ENCODE data around the gene STAG1. TPM values are rescaled to one million over a fixed set of nuclear protein-coding genes. Genes with fewer than 3 reads are reported as not detected.

The STAG1 gene
- polyA plus RNA-seq, 1 experiment = 13.8 TPM

DNA sequence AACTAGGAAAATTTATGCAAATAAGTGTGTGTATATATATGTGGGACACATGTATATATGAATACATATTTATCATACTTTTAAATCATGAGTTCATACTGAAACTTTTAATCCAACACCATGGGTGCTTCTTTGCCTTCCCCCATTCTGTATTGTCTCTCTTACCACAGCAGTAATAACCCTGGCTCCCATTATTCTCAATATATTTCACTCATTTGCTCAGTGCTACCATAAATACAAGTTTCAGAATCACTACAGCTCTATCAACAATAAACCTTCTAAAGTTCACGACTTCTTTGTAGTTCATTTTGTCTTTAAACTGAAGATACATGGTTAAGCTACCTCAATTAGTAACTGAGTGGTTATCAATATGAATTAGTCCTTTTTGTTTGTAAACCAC, 419.9 kb downstream of the STAG1 start:
- Histone ChIP-seq H3K27me3 (ENCODE audit: control insufficient read depth, insufficient read depth, low read length) (no peaks in the 10 kb centered on the region), H3K36me3 (ENCODE audit: control insufficient read depth, insufficient read depth, low read length) (peaks cover 2% of the 10 kb centered on the region), H3K4me3 (ENCODE audit: low read depth, low read length) (no peak overlapping the region)
- no peak for DNase-seq (ENCODE audit: low read depth)
- ChIA-PET CTCF (interaction anchor here (1.4 to 2.2 kb wide), 4 partner anchors 9 to 39 kb away, joined by 3 to 6 read pairs (median 4); no protein-coding TSS in a partner anchor), POLR2A (no interaction called here)
- TF ChIP-seq, protein P1, sequence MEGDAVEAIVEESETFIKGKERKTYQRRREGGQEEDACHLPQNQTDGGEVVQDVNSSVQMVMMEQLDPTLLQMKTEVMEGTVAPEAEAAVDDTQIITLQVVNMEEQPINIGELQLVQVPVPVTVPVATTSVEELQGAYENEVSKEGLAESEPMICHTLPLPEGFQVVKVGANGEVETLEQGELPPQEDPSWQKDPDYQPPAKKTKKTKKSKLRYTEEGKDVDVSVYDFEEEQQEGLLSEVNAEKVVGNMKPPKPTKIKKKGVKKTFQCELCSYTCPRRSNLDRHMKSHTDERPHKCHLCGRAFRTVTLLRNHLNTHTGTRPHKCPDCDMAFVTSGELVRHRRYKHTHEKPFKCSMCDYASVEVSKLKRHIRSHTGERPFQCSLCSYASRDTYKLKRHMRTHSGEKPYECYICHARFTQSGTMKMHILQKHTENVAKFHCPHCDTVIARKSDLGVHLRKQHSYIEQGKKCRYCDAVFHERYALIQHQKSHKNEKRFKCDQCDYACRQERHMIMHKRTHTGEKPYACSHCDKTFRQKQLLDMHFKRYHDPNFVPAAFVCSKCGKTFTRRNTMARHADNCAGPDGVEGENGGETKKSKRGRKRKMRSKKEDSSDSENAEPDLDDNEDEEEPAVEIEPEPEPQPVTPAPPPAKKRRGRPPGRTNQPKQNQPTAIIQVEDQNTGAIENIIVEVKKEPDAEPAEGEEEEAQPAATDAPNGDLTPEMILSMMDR (IDR thresholded peaks at IDR 0.05; ENCODE audit: insufficient read depth, low read depth, low read length) = no peak

DNA sequence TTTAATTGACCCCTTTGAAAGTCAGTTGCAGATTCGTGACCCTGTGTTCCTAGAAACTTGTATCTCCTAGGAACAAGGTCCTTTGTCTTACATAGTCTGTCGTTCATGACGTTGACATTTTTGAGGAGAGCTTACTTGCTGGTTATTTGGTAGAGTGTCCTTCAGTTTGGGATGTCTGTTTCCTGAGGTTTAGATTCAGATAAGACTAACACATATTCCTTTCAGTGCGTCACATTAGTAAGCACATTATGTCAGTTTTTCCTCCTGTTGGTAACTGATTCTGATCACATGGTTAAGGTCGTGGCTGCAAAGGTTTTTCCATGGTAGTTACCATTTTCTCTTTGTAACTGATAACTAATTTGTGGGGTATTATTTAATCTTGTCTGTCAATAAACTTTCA, 421.3 kb downstream of the STAG1 start:
- Histone ChIP-seq H3K4me3 (ENCODE audit: low read depth, low read length) (no peak overlapping the region), H3K27me3 (ENCODE audit: control insufficient read depth, insufficient read depth, low read length) (no peaks in the 10 kb centered on the region), H3K36me3 (ENCODE audit: control insufficient read depth, insufficient read depth, low read length) (peaks cover 6% of the 10 kb centered on the region)
- POLR2A ChIA-PET = interaction anchor here (0.5 to 0.6 kb wide), 2 partner anchors 14 to 76 kb away, joined by 5 to 6 read pairs; no protein-coding TSS in a partner anchor
- DNase-seq (ENCODE audit: low read depth) = no peak
- TF ChIP-seq, protein P1 (IDR thresholded peaks at IDR 0.05; ENCODE audit: insufficient read depth, low read depth, low read length) = no peak
- CTCF ChIA-PET = interaction anchor here (1.4 to 1.6 kb wide), 3 partner anchors 10 to 288 kb away, joined by 3 to 6 read pairs (median 3); no protein-coding TSS in a partner anchor

DNA sequence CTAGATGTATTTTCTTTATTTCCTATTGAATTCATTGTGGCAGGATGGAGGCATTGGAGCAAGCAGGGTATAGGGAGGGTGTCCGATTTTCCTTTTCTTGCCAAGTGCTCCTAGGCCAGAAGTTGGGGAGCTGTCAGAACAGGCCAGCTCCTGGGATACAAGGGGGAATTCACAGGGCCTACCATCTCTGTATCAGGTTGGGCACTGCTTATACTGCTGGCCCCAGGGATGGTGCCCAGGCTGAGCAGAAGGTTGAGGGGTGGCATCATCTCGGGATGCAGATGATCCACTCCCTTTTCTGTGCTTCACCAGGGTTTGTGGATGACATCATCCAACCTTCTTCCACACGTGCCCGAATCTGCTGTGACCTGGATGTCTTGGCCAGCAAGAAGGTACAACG, 422.6 kb downstream of the STAG1 start:
- TF ChIP-seq, protein P1 (IDR thresholded peaks at IDR 0.05; ENCODE audit: insufficient read depth, low read depth, low read length) = no peak
- Histone ChIP-seq H3K4me3 (ENCODE audit: low read depth, low read length) (no peak overlapping the region), H3K36me3 (ENCODE audit: control insufficient read depth, insufficient read depth, low read length) (peaks cover 6% of the 10 kb centered on the region), H3K27me3 (ENCODE audit: control insufficient read depth, insufficient read depth, low read length) (no peaks in the 10 kb centered on the region)
- ChIA-PET CTCF (no interaction called here), POLR2A (no interaction called here)
- no peak for DNase-seq (ENCODE audit: low read depth)

DNA sequence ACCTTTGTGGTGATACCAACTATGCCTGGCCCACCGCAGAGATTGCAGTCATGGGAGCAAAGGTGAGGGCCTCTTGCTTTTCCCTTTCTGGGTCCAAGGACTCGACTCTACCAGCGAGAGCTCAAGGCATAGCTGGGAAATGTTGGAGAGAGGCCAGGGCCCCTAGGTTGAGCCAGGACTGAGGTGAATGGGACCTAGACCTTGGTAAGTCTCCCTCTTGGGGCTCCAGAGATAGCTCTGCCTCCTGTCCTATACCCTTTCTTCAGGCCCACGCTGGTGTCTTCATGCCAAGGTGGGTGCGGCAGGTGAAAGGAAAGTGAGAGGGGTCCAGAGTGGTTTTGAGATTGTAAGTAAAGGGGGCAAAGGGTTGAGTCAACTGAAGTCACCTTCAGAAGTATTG, 424.5 kb downstream of the STAG1 start:
- DNase-seq (ENCODE audit: low read depth) = no peak
- Histone ChIP-seq H3K4me3 (ENCODE audit: low read depth, low read length) (no peak overlapping the region), H3K27me3 (ENCODE audit: control insufficient read depth, insufficient read depth, low read length) (no peaks in the 10 kb centered on the region), H3K36me3 (ENCODE audit: control insufficient read depth, insufficient read depth, low read length) (peaks cover 6% of the 10 kb centered on the region)
- TF ChIP-seq, protein P1 (IDR thresholded peaks at IDR 0.05; ENCODE audit: insufficient read depth, low read depth, low read length) = no peak
- ChIA-PET CTCF (no interaction called here), POLR2A (no interaction called here)

DNA sequence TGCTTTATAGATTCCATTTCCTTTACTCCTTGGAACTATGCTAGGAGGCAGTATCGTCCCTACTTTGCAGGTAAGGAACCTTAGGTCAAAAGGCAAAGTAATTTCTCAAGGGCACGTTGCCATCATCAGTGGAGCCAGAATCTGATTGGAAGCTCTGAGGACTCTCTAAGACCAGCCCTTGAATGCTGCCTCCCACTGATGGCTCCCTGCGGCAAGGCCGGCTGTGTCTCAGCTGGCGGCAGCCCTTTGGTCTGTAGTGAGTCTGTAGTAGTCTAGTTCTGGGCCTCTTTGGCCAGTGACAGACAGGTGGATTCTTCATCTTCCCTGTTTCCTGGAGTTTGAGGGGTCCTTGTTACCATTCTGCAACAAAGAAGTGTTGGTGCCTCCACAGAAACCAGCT, 425.9 kb downstream of the STAG1 start:
- ChIA-PET CTCF (no interaction called here), POLR2A (no interaction called here)
- Histone ChIP-seq H3K27me3 (ENCODE audit: control insufficient read depth, insufficient read depth, low read length) (no peaks in the 10 kb centered on the region), H3K36me3 (ENCODE audit: control insufficient read depth, insufficient read depth, low read length) (peaks cover 6% of the 10 kb centered on the region), H3K4me3 (ENCODE audit: low read depth, low read length) (no peak overlapping the region)
- TF ChIP-seq, protein P1 (IDR thresholded peaks at IDR 0.05; ENCODE audit: insufficient read depth, low read depth, low read length) = no peak
- DNase-seq (ENCODE audit: low read depth) = no peak

All from BJ (cell line).